Mammary epithelial cell (primary cell): ENCODE measurements around the gene NR5A1.

Source experiments
- EZH2 ChIP-seq: IDR thresholded peaks from 2 replicates; pipeline ENCODE4 v1.6.1; 2012; ENCODE audit warnings: low read length, inconsistent platforms, borderline replicate concordance
- TF ChIP-seq, protein P1 (sequence below), 2 donors: IDR thresholded peaks in 1 of 2; conservative IDR thresholded peaks in 1 of 2; 2 replicates each; pipeline ENCODE4 v1.5.1; 2011 to 2012; ENCODE audit warnings: inconsistent platforms in 2 of 2, low read length in 2 of 2, mild to moderate bottlenecking in 2 of 2, control low read depth in 1 of 2, low read depth in 1 of 2; ENCODE audit not compliant: insufficient read depth in 1 of 2; ENCODE audit errors: extremely low read depth in 1 of 2

DNA sequence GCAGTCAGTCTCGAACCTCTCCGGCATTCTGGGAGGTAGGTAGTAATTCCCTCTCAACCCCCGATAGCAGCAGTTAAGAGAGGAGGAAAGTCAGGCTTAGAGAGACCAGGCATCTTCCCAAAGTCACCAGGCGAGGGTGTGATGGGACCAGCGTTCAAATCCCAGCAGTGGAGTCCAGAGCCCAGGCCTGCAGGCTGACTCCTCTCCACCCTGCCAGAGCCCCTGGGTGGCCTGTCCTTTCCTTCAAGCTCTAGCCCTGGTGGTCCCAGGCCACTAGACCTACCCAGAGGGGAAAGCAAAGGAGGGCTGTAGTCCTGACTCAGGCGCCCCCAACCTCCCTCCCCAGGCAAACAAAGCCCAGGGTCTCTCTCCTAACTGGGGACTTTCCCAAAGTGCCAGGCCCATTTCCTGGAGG is 4.2 kb upstream of the NR5A1 start:
- TF ChIP-seq, protein P1, sequence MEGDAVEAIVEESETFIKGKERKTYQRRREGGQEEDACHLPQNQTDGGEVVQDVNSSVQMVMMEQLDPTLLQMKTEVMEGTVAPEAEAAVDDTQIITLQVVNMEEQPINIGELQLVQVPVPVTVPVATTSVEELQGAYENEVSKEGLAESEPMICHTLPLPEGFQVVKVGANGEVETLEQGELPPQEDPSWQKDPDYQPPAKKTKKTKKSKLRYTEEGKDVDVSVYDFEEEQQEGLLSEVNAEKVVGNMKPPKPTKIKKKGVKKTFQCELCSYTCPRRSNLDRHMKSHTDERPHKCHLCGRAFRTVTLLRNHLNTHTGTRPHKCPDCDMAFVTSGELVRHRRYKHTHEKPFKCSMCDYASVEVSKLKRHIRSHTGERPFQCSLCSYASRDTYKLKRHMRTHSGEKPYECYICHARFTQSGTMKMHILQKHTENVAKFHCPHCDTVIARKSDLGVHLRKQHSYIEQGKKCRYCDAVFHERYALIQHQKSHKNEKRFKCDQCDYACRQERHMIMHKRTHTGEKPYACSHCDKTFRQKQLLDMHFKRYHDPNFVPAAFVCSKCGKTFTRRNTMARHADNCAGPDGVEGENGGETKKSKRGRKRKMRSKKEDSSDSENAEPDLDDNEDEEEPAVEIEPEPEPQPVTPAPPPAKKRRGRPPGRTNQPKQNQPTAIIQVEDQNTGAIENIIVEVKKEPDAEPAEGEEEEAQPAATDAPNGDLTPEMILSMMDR (conservative IDR thresholded peaks at IDR 0.05 in 1 of 2, IDR thresholded peaks at IDR 0.05 in 1 of 2; ENCODE audit: extremely low read depth in 1 of 2, insufficient read depth in 1 of 2, low read depth in 1 of 2, low read length in 2 of 2), result no peak
- TF ChIP-seq EZH2, result no peak
